ENCODE results near the gene CNIH2.

CNIH2 gene

GRCh38 chr11:66294626-66295620 is 16.9 kb downstream of the CNIH2 start:
- H3K4me1 ChIP-seq (ENCODE audit: control insufficient read depth in 1 of 2, insufficient read depth in 2 of 2, low read length in 2 of 2), result peaks cover 2 to 4% of the 10 kb centered on the region in 2 experiments
- no peak overlapping the region for H3K4me3 ChIP-seq (ENCODE audit: low read depth, low read length)
- H3K14ac ChIP-seq (ENCODE audit: low read length), result no peak overlapping the region

GRCh38 chr11:66297610-66298009 is 19.6 kb downstream of the CNIH2 start:
- no peak overlapping the region for H3K4ac ChIP-seq (ENCODE audit: low read depth, low read length)
- no peak overlapping the region for H3K4me2 ChIP-seq (ENCODE audit: low read length)
- no peak overlapping the region for H3K4me3 ChIP-seq (ENCODE audit: low read depth, low read length)
- no peak overlapping the region for H3K14ac ChIP-seq (ENCODE audit: low read length)
- no peak overlapping the region for H2BK5ac ChIP-seq (ENCODE audit: low read depth, low read length, poor library complexity)
- no peak overlapping the region for H3K18ac ChIP-seq (ENCODE audit: low read length)
- H2AK5ac ChIP-seq (ENCODE audit: low read length), result no peak overlapping the region
- H3K79me1 ChIP-seq (ENCODE audit: low read length), result no peaks in the 10 kb centered on the region
- H4K12ac ChIP-seq (ENCODE audit: low read depth, low read length), result no peak overlapping the region
- H4K8ac ChIP-seq (ENCODE audit: low read depth, low read length), result no peak overlapping the region
- H2BK12ac ChIP-seq (ENCODE audit: low read length), result no peak overlapping the region
- H3K36me3 ChIP-seq (ENCODE audit: control insufficient read depth in 1 of 2, insufficient read depth in 2 of 2, low read length in 2 of 2), result no peaks in the 10 kb centered on the region
- no peak overlapping the region for H4K91ac ChIP-seq (ENCODE audit: low read depth, low read length)
- DNase-seq, result no peak
- peaks cover 3% of the 10 kb centered on the region for H3K9me3 ChIP-seq (ENCODE audit: insufficient read depth, low read depth, low read length)
- WGBS (ENCODE audit: extremely low coverage, insufficient coverage, insufficient read length), result no CpG with 5 or more reads among the region's 8 CpGs
- H3K27me3 ChIP-seq (ENCODE audit: insufficient read depth, low read length), result peaks cover 3% of the 10 kb centered on the region
- H3K9ac ChIP-seq (ENCODE audit: low read length), result no peak overlapping the region
- H3K23ac ChIP-seq (ENCODE audit: low read length), result no peak overlapping the region
- no peak overlapping the region for H2AFZ ChIP-seq (ENCODE audit: insufficient read depth, low read length, poor library complexity)
- no peak overlapping the region for H3K27ac ChIP-seq (ENCODE audit: low read depth, low read length)
- H3K4me1 ChIP-seq (ENCODE audit: control insufficient read depth in 1 of 2, insufficient read depth in 2 of 2, low read length in 2 of 2), result no peaks in the 10 kb centered on the region
- no peaks in the 10 kb centered on the region for H3K79me2 ChIP-seq (ENCODE audit: control insufficient read depth, insufficient read depth, low read length, poor library complexity)
- H2BK120ac ChIP-seq (ENCODE audit: insufficient read depth, low read length, poor library complexity), result no peak overlapping the region

More at GRCh38 chr11:66294626-66295620, 16.9 kb downstream of the CNIH2 start:
- Histone ChIP-seq H3K4ac (ENCODE audit: low read depth, low read length) (no peak overlapping the region), H2BK5ac (ENCODE audit: low read depth, low read length, poor library complexity) (no peak overlapping the region), H4K91ac (ENCODE audit: low read depth, low read length) (no peak overlapping the region), H3K9me3 (ENCODE audit: insufficient read depth, low read depth, low read length) (peaks cover 6% of the 10 kb centered on the region), H3K4me2 (ENCODE audit: low read length) (no peak overlapping the region), H2BK120ac (ENCODE audit: insufficient read depth, low read length, poor library complexity) (no peak overlapping the region), H3K23ac (ENCODE audit: low read length) (no peak overlapping the region), H3K18ac (ENCODE audit: low read length) (no peak overlapping the region), H2BK12ac (ENCODE audit: low read length) (no peak overlapping the region), H3K36me3 (ENCODE audit: control insufficient read depth in 1 of 2, insufficient read depth in 2 of 2, low read length in 2 of 2) (no peaks in the 10 kb centered on the region), H3K79me2 (ENCODE audit: control insufficient read depth, insufficient read depth, low read length, poor library complexity) (no peaks in the 10 kb centered on the region), H4K12ac (ENCODE audit: low read depth, low read length) (no peak overlapping the region), H3K79me1 (ENCODE audit: low read length) (no peaks in the 10 kb centered on the region), H3K27me3 (ENCODE audit: insufficient read depth, low read length) (peaks cover 20% of the 10 kb centered on the region), H2AFZ (ENCODE audit: insufficient read depth, low read length, poor library complexity) (no peak overlapping the region), H3K27ac (ENCODE audit: low read depth, low read length) (no peak overlapping the region), H4K8ac (ENCODE audit: low read depth, low read length) (no peak overlapping the region), H2AK5ac (ENCODE audit: low read length) (no peak overlapping the region), H3K9ac (ENCODE audit: low read length) (no peak overlapping the region)
- WGBS (ENCODE audit: extremely low coverage, insufficient coverage, insufficient read length), result no CpG with 5 or more reads among the region's 123 CpGs
- DNase-seq, result no peak

- Histone ChIP-seq H3K18ac (ENCODE audit: low read length) (no peak overlapping the region), H3K9me3 (ENCODE audit: insufficient read depth, low read depth, low read length) (peaks cover 3% of the 10 kb centered on the region), H3K79me2 (ENCODE audit: control insufficient read depth, insufficient read depth, low read length, poor library complexity) (no peaks in the 10 kb centered on the region), H3K14ac (ENCODE audit: low read length) (no peak overlapping the region), H3K79me1 (ENCODE audit: low read length) (no peaks in the 10 kb centered on the region), H2AFZ (ENCODE audit: insufficient read depth, low read length, poor library complexity) (no peak overlapping the region), H3K23ac (ENCODE audit: low read length) (no peak overlapping the region), H2BK120ac (ENCODE audit: insufficient read depth, low read length, poor library complexity) (no peak overlapping the region), H2AK5ac (ENCODE audit: low read length) (no peak overlapping the region), H3K9ac (ENCODE audit: low read length) (no peak overlapping the region), H3K4me1 (ENCODE audit: control insufficient read depth in 1 of 2, insufficient read depth in 2 of 2, low read length in 2 of 2) (no peaks in the 10 kb centered on the region), H4K12ac (ENCODE audit: low read depth, low read length) (no peak overlapping the region), H3K4me2 (ENCODE audit: low read length) (no peak overlapping the region), H3K36me3 (ENCODE audit: control insufficient read depth in 1 of 2, insufficient read depth in 2 of 2, low read length in 2 of 2) (no peaks in the 10 kb centered on the region), H3K4ac (ENCODE audit: low read depth, low read length) (no peak overlapping the region), H2BK5ac (ENCODE audit: low read depth, low read length, poor library complexity) (no peak overlapping the region), H3K27me3 (ENCODE audit: insufficient read depth, low read length) (no peaks in the 10 kb centered on the region), H3K4me3 (ENCODE audit: low read depth, low read length) (no peak overlapping the region), H2BK12ac (ENCODE audit: low read length) (no peak overlapping the region), H4K91ac (ENCODE audit: low read depth, low read length) (no peak overlapping the region), H4K8ac (ENCODE audit: low read depth, low read length) (no peak overlapping the region), H3K27ac (ENCODE audit: low read depth, low read length) (no peak overlapping the region)
- DNase-seq, result no peak
- no CpG with 5 or more reads among the region's 3 CpGs for WGBS (ENCODE audit: extremely low coverage, insufficient coverage, insufficient read length)
These were observed 21.2 kb downstream of the CNIH2 start for GRCh38 chr11:66299186-66299585.

- Histone ChIP-seq H2AFZ (ENCODE audit: insufficient read depth, low read length, poor library complexity) (no peak overlapping the region), H2BK120ac (ENCODE audit: insufficient read depth, low read length, poor library complexity) (no peak overlapping the region), H4K8ac (ENCODE audit: low read depth, low read length) (no peak overlapping the region), H3K4me3 (ENCODE audit: low read depth, low read length) (no peak overlapping the region), H3K79me1 (ENCODE audit: low read length) (no peaks in the 10 kb centered on the region), H3K4me2 (ENCODE audit: low read length) (no peak overlapping the region), H3K36me3 (ENCODE audit: control insufficient read depth in 1 of 2, insufficient read depth in 2 of 2, low read length in 2 of 2) (no peaks in the 10 kb centered on the region), H2BK12ac (ENCODE audit: low read length) (no peak overlapping the region), H3K79me2 (ENCODE audit: control insufficient read depth, insufficient read depth, low read length, poor library complexity) (no peaks in the 10 kb centered on the region), H3K27ac (ENCODE audit: low read depth, low read length) (no peak overlapping the region), H2BK5ac (ENCODE audit: low read depth, low read length, poor library complexity) (no peak overlapping the region), H4K12ac (ENCODE audit: low read depth, low read length) (no peak overlapping the region), H2AK5ac (ENCODE audit: low read length) (no peak overlapping the region), H3K14ac (ENCODE audit: low read length) (no peak overlapping the region), H3K23ac (ENCODE audit: low read length) (no peak overlapping the region), H3K18ac (ENCODE audit: low read length) (no peak overlapping the region), H3K4me1 (ENCODE audit: control insufficient read depth in 1 of 2, insufficient read depth in 2 of 2, low read length in 2 of 2) (no peaks in the 10 kb centered on the region), H4K91ac (ENCODE audit: low read depth, low read length) (no peak overlapping the region), H3K4ac (ENCODE audit: low read depth, low read length) (no peak overlapping the region), H3K9me3 (ENCODE audit: insufficient read depth, low read depth, low read length) (no peaks in the 10 kb centered on the region), H3K9ac (ENCODE audit: low read length) (no peak overlapping the region), H3K27me3 (ENCODE audit: insufficient read depth, low read length) (peaks cover 3% of the 10 kb centered on the region)
- no CpG with 5 or more reads among the region's 12 CpGs for WGBS (ENCODE audit: extremely low coverage, insufficient coverage, insufficient read length)
- DNase-seq, result no peak
These were observed 24.7 kb downstream of the CNIH2 start for GRCh38 chr11:66302656-66303055.

Measured in trophoblast cell (in vitro differentiated cells and primary cell).